Cardiac muscle cell (in vitro differentiated cells and primary cell): ENCODE measurements around the gene AK5. TPM values are rescaled to one million over a fixed set of nuclear protein-coding genes. Genes with fewer than 3 reads are reported as not detected.

Experiments
- DNase-seq, 2 donors: peaks; one replicate each; pipeline versions ENCODE4 v3.0.0 to v3.0.0-alpha.2; 2010 to 2017; ENCODE audit warnings: low read depth in 1 of 2, low spot score in 1 of 2
- H3K27ac ChIP-seq: fragments of 200-600 bp; sonication (generic); 2 replicates; pipeline ENCODE4 v1.5.1; 2016
- H3K27me3 ChIP-seq: fragments of 200-600 bp; sonication (generic); 2 replicates; pipeline ENCODE4 v1.6.0; 2016; ENCODE audit warnings: control low read depth
- H3K36me3 ChIP-seq: fragments of 200-600 bp; sonication (generic); 2 replicates; pipeline ENCODE4 v1.5.1; 2016; ENCODE audit warnings: control low read depth
- H3K4me1 ChIP-seq: fragments of 200-600 bp; sonication (generic); 2 replicates; pipeline ENCODE4 v1.8.1; 2017; ENCODE audit warnings: low read depth, mild to moderate bottlenecking, mixed run types
- H3K4me3 ChIP-seq: fragments of 200-600 bp; sonication (generic); 2 replicates; pipeline ENCODE4 v1.5.1; 2016; ENCODE audit warnings: mild to moderate bottlenecking
- H3K9me3 ChIP-seq: fragments of 200-600 bp; sonication (generic); 2 replicates; pipeline ENCODE4 v1.5.1; 2017; ENCODE audit warnings: low read depth, mild to moderate bottlenecking, control low read depth
- polyA plus RNA-seq: library from polyadenylated mRNA; unstranded; fragments of >200 nt; fragmentation: Nextera tagmentation; extraction: Ambion mirVana; gene quantifications from 2 replicates; pipeline ENCODE4 v1.2.1, GENCODE V29; 2016
- total RNA-seq: library from RNA; depleted of rRNA; stranded (reverse); fragments of >200 nt; gene quantifications from 2 replicates; pipeline ENCODE4 v1.2.3, GENCODE V29; 2016
- TF ChIP-seq, protein P1 (sequence below): IDR thresholded peaks from 2 replicates; pipeline ENCODE4 v1.5.1; 2012; ENCODE audit warnings: low read depth, mild to moderate bottlenecking, low read length

Gene AK5
- total and polyA plus RNA-seq, 2 experiments from 2014 or later, result 0.69 to 0.97 TPM

GRCh38 chr1:77341195-77341594 lies 59.4 kb downstream of the AK5 start:
- no peak for DNase-seq
- TF ChIP-seq, protein P1, sequence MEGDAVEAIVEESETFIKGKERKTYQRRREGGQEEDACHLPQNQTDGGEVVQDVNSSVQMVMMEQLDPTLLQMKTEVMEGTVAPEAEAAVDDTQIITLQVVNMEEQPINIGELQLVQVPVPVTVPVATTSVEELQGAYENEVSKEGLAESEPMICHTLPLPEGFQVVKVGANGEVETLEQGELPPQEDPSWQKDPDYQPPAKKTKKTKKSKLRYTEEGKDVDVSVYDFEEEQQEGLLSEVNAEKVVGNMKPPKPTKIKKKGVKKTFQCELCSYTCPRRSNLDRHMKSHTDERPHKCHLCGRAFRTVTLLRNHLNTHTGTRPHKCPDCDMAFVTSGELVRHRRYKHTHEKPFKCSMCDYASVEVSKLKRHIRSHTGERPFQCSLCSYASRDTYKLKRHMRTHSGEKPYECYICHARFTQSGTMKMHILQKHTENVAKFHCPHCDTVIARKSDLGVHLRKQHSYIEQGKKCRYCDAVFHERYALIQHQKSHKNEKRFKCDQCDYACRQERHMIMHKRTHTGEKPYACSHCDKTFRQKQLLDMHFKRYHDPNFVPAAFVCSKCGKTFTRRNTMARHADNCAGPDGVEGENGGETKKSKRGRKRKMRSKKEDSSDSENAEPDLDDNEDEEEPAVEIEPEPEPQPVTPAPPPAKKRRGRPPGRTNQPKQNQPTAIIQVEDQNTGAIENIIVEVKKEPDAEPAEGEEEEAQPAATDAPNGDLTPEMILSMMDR, result no peak
- no peaks in the 10 kb centered on the region for H3K4me1 ChIP-seq

DNA sequence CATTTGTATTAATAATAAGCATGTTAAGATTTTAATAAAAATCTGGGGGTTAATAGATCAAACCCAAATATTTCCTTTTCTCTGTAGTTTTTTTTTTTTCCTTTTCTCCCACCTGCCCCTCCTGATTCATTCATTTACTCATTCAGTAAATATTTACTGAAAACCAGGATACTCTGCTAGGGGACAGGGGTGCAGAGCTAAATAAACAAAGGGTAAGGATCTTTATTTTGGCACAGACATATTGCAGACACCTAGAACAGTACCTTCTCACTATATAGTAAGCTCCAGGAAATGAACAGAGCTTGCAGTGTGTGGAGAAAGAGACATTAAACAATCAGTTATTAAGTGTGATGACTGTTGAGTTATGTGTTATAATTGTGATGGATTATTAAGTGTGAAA lies 60.9 kb downstream of the AK5 start:
- Histone ChIP-seq H3K4me1 (no peaks in the 10 kb centered on the region), H3K27ac (no peak overlapping the region), H3K9me3 (no peaks in the 10 kb centered on the region), H3K36me3 (no peaks in the 10 kb centered on the region), H3K4me3 (no peak overlapping the region), H3K27me3 (no peaks in the 10 kb centered on the region)
- TF ChIP-seq, protein P1, result no peak
- DNase-seq, result no peak

More at GRCh38 chr1:77341195-77341594, 59.4 kb downstream of the AK5 start:
- Histone ChIP-seq H3K4me3 (no peak overlapping the region), H3K27me3 (no peaks in the 10 kb centered on the region), H3K9me3 (no peaks in the 10 kb centered on the region), H3K27ac (no peak overlapping the region), H3K36me3 (no peaks in the 10 kb centered on the region)

DNA sequence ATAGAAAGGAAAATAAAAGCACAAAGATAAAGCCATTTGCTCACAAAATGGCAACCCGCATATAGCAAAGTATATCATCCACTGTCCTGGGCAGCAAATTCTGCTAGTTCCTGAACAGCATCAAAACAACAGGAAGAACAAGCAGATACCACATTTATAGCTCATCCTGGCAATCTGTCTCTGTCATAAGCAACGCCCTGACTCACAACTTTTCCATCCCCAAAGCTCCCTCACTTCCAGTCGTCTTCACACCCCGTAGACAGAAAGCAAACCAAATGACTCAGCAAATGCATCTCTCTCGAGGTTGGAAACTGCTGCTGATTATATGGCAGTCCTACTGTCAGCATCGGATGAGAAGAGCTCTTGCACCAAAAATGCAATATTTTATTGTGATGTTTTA lies 65.8 kb downstream of the AK5 start:
- no peaks in the 10 kb centered on the region for H3K36me3 ChIP-seq
- H3K9me3 ChIP-seq, result no peaks in the 10 kb centered on the region
- TF ChIP-seq, protein P1, result no peak

GRCh38 chr1:77348549-77348948 lies 66.7 kb downstream of the AK5 start:
- no peaks in the 10 kb centered on the region for H3K4me1 ChIP-seq
- no peak overlapping the region for H3K27ac ChIP-seq
- no peaks in the 10 kb centered on the region for H3K36me3 ChIP-seq
- no peaks in the 10 kb centered on the region for H3K27me3 ChIP-seq
- no peaks in the 10 kb centered on the region for H3K9me3 ChIP-seq
- no peak for DNase-seq
- TF ChIP-seq, protein P1, result no peak
- H3K4me3 ChIP-seq, result no peak overlapping the region

More for the DNA sequence above, 65.8 kb downstream of the AK5 start:
- no peaks in the 10 kb centered on the region for H3K4me1 ChIP-seq
- H3K27me3 ChIP-seq, result no peaks in the 10 kb centered on the region
- DNase-seq, result peak in 1 of 2 donors; percentile 88
- H3K27ac ChIP-seq, result no peak overlapping the region
- H3K4me3 ChIP-seq, result no peak overlapping the region

DNA sequence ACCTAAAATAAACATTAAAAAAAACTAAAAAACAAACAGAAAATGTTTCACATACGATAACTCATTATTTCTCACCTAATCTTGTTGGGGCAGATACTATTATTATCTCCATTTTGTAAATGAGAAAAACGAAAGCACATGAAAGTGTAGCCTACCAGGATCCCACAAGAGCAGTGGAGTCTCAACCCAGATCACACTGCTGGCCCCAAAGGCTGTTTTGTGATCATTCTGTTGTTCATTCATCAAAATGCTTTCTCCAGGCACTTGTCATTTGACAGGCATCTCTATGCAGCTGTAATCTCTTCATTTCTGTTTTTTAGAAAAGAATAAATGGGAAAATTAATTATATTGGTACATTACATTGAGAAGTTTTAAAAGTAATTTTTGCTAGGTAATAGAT lies 67.5 kb downstream of the AK5 start:
- Histone ChIP-seq H3K4me3 (no peak overlapping the region), H3K9me3 (no peaks in the 10 kb centered on the region), H3K27ac (no peak overlapping the region), H3K27me3 (no peaks in the 10 kb centered on the region), H3K36me3 (no peaks in the 10 kb centered on the region), H3K4me1 (no peaks in the 10 kb centered on the region)
- DNase-seq, result no peak
- TF ChIP-seq, protein P1, result no peak
